Measurements from ENCODE around the gene ATF7IP2. TPM values are rescaled to one million over a fixed set of nuclear protein-coding genes. Genes with fewer than 3 reads are reported as not detected.
"Not testable (repeated sequence)": the region's sequence is repeated elsewhere in the genome, so short reads cannot be mapped to it uniquely, and the experiment has no call there.

ATF7IP2 gene
- total RNA-seq, 1 experiment from 2014 or later, result 25.2 TPM

- intact Hi-C loops (cut with micrococcal nuclease; ENCODE audit: unreplicated experiment), result no loop called here
- TF ChIP-seq POLR2AphosphoS5 (IDR thresholded peaks at IDR 0.05; ENCODE audit: low read depth, low read length), result no peak
- TF ChIP-seq TCF7L2 (IDR thresholded peaks at IDR 0.05; ENCODE audit: low read depth, low read length), result no peak
- no peak for TF ChIP-seq SIN3A (IDR thresholded peaks at IDR 0.05; ENCODE audit: borderline replicate concordance, insufficient read depth, low read depth, low read length)
- TF ChIP-seq REST (IDR thresholded peaks at IDR 0.05; ENCODE audit: insufficient read depth in 1 of 2, low read depth in 2 of 2, low read length in 1 of 2), result no peak
- TF ChIP-seq CTCF (IDR thresholded peaks at IDR 0.05), result no peak
- BruUV-seq (replicated peaks), result no TSS peak
- no peaks in the 10 kb centered on the region for H3K27me3 ChIP-seq (ENCODE audit: control insufficient read depth, insufficient read depth, low read length)
- ChIA-PET CTCF (no interaction called here), POLR2A (no interaction called here)
- H3K27ac ChIP-seq (ENCODE audit: low read length), result no peak overlapping the region
- no peaks in the 10 kb centered on the region for H3K36me3 ChIP-seq (ENCODE audit: control insufficient read depth, insufficient read depth, low read length)
- H3K9me3 ChIP-seq (ENCODE audit: control insufficient read depth, insufficient read depth, low read depth, low read length), result no peaks in the 10 kb centered on the region
- DNase-seq (ENCODE audit: low read depth, low spot score), result no peak
- no peaks in the 10 kb centered on the region for H3K4me1 ChIP-seq (ENCODE audit: control insufficient read depth, insufficient read depth, low read length)
- no peak for ATAC-seq
- H3K4me3 ChIP-seq (ENCODE audit: low read depth in 2 of 2, low read length in 2 of 2), result no peak overlapping the region
- in situ Hi-C loops (cut with HindIII; ENCODE audit: low pct_unique_long_range_greater_than_20kb, low sequenced_read_pairs), result no loop called here
Measured at GRCh38 chr16:10356870-10357842, 28.7 kb upstream of the ATF7IP2 start.

GRCh38 chr16:10361747-10362076 is 24.1 kb upstream of the ATF7IP2 start:
- H3K4me1 ChIP-seq (ENCODE audit: control insufficient read depth, insufficient read depth, low read length); H3K4me3 ChIP-seq (ENCODE audit: low read depth in 2 of 2, low read length in 2 of 2); POLR2A ChIA-PET; ATAC-seq; H3K36me3 ChIP-seq (ENCODE audit: control insufficient read depth, insufficient read depth, low read length); DNase-seq (ENCODE audit: low read depth, low spot score); H3K9me3 ChIP-seq (ENCODE audit: control insufficient read depth, insufficient read depth, low read depth, low read length); H3K27ac ChIP-seq (ENCODE audit: low read length); H3K27me3 ChIP-seq (ENCODE audit: control insufficient read depth, insufficient read depth, low read length); CTCF ChIA-PET; in situ Hi-C loops (cut with HindIII; ENCODE audit: low pct_unique_long_range_greater_than_20kb, low sequenced_read_pairs); intact Hi-C loops (cut with micrococcal nuclease; ENCODE audit: unreplicated experiment); BruUV-seq (replicated peaks): not testable (repeated sequence)
